HepG2 (cell line): ENCODE measurements around the gene DYDC2.

Experiments
- IKZF1 ChIP-seq: fragments of 450-650 bp; IDR thresholded peaks from 2 replicates; pipeline ENCODE4 v1.7.1; 2016
- ZNF776 ChIP-seq: sonication (generic); formaldehyde crosslinking; IDR thresholded peaks from 2 replicates; pipeline ENCODE4 v1.4.0; 2020; ENCODE audit warnings: mild to moderate bottlenecking, missing genetic modification reagents

GRCh38 chr10:80413271-80413996 lies 56.9 kb downstream of the DYDC2 start:
- TF ChIP-seq ZNF776 (CRISPR knock-in tag) (no peak), IKZF1 (no peak)
